GM12892 (cell line): ENCODE data around the gene DHX38.

Source experiments
- DNase-seq: peaks from one replicate; pipeline ENCODE4 v3.0.0; 2011; ENCODE audit not compliant: insufficient read length
- FAIRE-seq: peaks from 2 replicates; lab custom pipeline; 2011; peaks lifted over from hg19 to GRCh38; lab: Jason Lieb, UNC
- POLR2A ChIP-seq: IDR thresholded peaks from 2 replicates; pipeline ENCODE4 v1.6.1; 2011; ENCODE audit warnings: low read depth, low read length, control low read depth
- POLR2AphosphoS5 ChIP-seq: IDR thresholded peaks from 2 replicates; pipeline ENCODE4 v1.6.1; 2011; ENCODE audit warnings: low read depth, low read length, control low read depth
- TAF1 ChIP-seq: IDR thresholded peaks from 2 replicates; pipeline ENCODE4 v1.6.1; 2011; ENCODE audit warnings: low read depth, mild to moderate bottlenecking, control low read depth, low read length, borderline replicate concordance

The DHX38 gene

GRCh38 chr16:72110662-72111615, 17.3 kb downstream of the DHX38 start:
- DNase-seq: no peak
- no peak for TF ChIP-seq POLR2A
- TF ChIP-seq POLR2AphosphoS5: no peak
- no peak for TF ChIP-seq TAF1
- no peak for FAIRE-seq

- FAIRE-seq (no peak), DNase-seq (no peak)
- TF ChIP-seq POLR2A (no peak), TAF1 (no peak), POLR2AphosphoS5 (no peak)
Observed at GRCh38 chr16:72111657-72112451, 18.2 kb downstream of the DHX38 start.

GRCh38 chr16:72112452-72112792, 18.8 kb downstream of the DHX38 start:
- no peak for TF ChIP-seq POLR2AphosphoS5
- TF ChIP-seq POLR2A: no peak
- no peak for TF ChIP-seq TAF1
- DNase-seq (no peak), FAIRE-seq (no peak)

- TF ChIP-seq POLR2A (no peak), POLR2AphosphoS5 (no peak), TAF1 (no peak)
- FAIRE-seq (no peak), DNase-seq (no peak)
Observed at GRCh38 chr16:72112906-72113615, 19.4 kb downstream of the DHX38 start.

- DNase-seq: no peak
- no peak for TF ChIP-seq TAF1
- no peak for TF ChIP-seq POLR2AphosphoS5
- no peak for TF ChIP-seq POLR2A
- FAIRE-seq: no peak
Observed at GRCh38 chr16:72113616-72113945, 19.9 kb downstream of the DHX38 start.

- FAIRE-seq (no peak), DNase-seq (no peak)
- TF ChIP-seq POLR2A (no peak), TAF1 (no peak), POLR2AphosphoS5 (no peak)
Observed at GRCh38 chr16:72120026-72120425, 26.4 kb downstream of the DHX38 start.

GRCh38 chr16:72122308-72122707, 28.7 kb downstream of the DHX38 start:
- DNase-seq (no peak), FAIRE-seq (no peak)
- TF ChIP-seq TAF1 (no peak), POLR2A (no peak), POLR2AphosphoS5 (no peak)

- TF ChIP-seq POLR2AphosphoS5 (no peak), TAF1 (no peak), POLR2A (no peak)
- DNase-seq (no peak), FAIRE-seq (no peak)
Observed at GRCh38 chr16:72122916-72123315, 29.3 kb downstream of the DHX38 start.

- TF ChIP-seq POLR2A (no peak), POLR2AphosphoS5 (no peak), TAF1 (no peak)
- DNase-seq: no peak
- FAIRE-seq: no peak
Observed at GRCh38 chr16:72123426-72123825, 29.8 kb downstream of the DHX38 start.

GRCh38 chr16:72124148-72124547, 30.5 kb downstream of the DHX38 start:
- TF ChIP-seq TAF1 (no peak), POLR2A (no peak), POLR2AphosphoS5 (no peak)
- no peak for FAIRE-seq
- DNase-seq: no peak
